Colonic mucosa (tissue), 4 donors: ENCODE data around the gene RYR3. TPM values are rescaled to one million over a fixed set of nuclear protein-coding genes. Genes with fewer than 3 reads are reported as not detected.
"Not testable (repeated sequence)": the region's sequence is repeated elsewhere in the genome, so short reads cannot be mapped to it uniquely, and the experiment has no call there.

Source experiments
- DNase-seq: peaks from one replicate; pipeline ENCODE4 v3.0.0-alpha.2; 2020
- H3K27ac ChIP-seq: fragments of 200-600 bp; one replicate; pipeline ENCODE4 v1.8.0; 2021
- H3K27me3 ChIP-seq: fragments of 200-600 bp; one replicate; pipeline ENCODE4 v1.8.0; 2021
- H3K36me3 ChIP-seq: fragments of 200-600 bp; one replicate; pipeline ENCODE4 v1.8.0; 2021
- H3K4me1 ChIP-seq: fragments of 200-600 bp; one replicate; pipeline ENCODE4 v1.8.0; 2021; ENCODE audit warnings: mild to moderate bottlenecking
- H3K4me3 ChIP-seq: fragments of 200-600 bp; one replicate; pipeline ENCODE4 v1.8.0; 2021
- H3K9ac ChIP-seq, 2 donors: one replicate each; pipeline ENCODE4 v1.7.0; 2013; ENCODE audit warnings: control low read depth in 2 of 2, low read depth in 2 of 2, low read length in 2 of 2
- H3K9me3 ChIP-seq: fragments of 200-600 bp; one replicate; pipeline ENCODE4 v1.8.0; 2021
- CTCF ChIP-seq: fragments of 200-600 bp; IDR thresholded peaks from one replicate; pipeline ENCODE4 v1.8.0; 2022; ENCODE audit warnings: antibody characterized with exemption, mild to moderate bottlenecking
- intact Hi-C: fragments of 100-400 bp; cut with DNase I; formaldehyde crosslinking; loops from one replicate; pipeline ENCODE4 v1.14.1; 2022
- total RNA-seq, 2 donors: library from RNA; stranded (reverse); fragmentation: NEBNext Ultra II Directional in 1 of 2; extraction: Animal tissue kit (Norgen Biotek cat#: 25700) in 1 of 2; gene quantifications; one replicate each; pipeline ENCODE4 v1.2.1, GENCODE V29; 2021
- donor health status: healthy.
- donor health status: DM: no; HTN: no; CAD: no.
- donor health status: DM: no; HTN: no; CAD: no.

RYR3 gene
- total RNA-seq, 2 donors from 2014 or later = 0.17 to 1.1 TPM

GRCh38 chr15:33561407-33561806 is 250.6 kb downstream of the RYR3 start:
- Histone ChIP-seq H3K9ac (no peak overlapping the region), H3K9me3 (no peaks in the 10 kb centered on the region), H3K4me1 (no peaks in the 10 kb centered on the region), H3K27ac (no peak overlapping the region), H3K36me3 (no peaks in the 10 kb centered on the region), H3K27me3 (no peaks in the 10 kb centered on the region), H3K4me3 (no peak overlapping the region)
- TF ChIP-seq CTCF = no peak
- DNase-seq = no peak
- intact Hi-C loops = no loop called here

GRCh38 chr15:33561967-33562366 is 251.2 kb downstream of the RYR3 start:
- Histone ChIP-seq H3K4me1 (no peaks in the 10 kb centered on the region), H3K27ac (no peak overlapping the region), H3K4me3 (no peak overlapping the region), H3K9me3 (no peaks in the 10 kb centered on the region), H3K36me3 (no peaks in the 10 kb centered on the region), H3K27me3 (no peaks in the 10 kb centered on the region), H3K9ac (no peak overlapping the region)
- intact Hi-C loops = no loop called here
- no peak for DNase-seq
- TF ChIP-seq CTCF = no peak

GRCh38 chr15:33565094-33565493 is 254.3 kb downstream of the RYR3 start:
- H3K9ac ChIP-seq = no peak overlapping the region
- H3K4me3 ChIP-seq = no peak overlapping the region
- H3K9me3 ChIP-seq = no peaks in the 10 kb centered on the region
- H3K36me3 ChIP-seq = no peaks in the 10 kb centered on the region
- intact Hi-C loops = no loop called here
- TF ChIP-seq CTCF = no peak
- H3K27me3 ChIP-seq = no peaks in the 10 kb centered on the region
- H3K27ac ChIP-seq = no peak overlapping the region
- DNase-seq = no peak
- H3K4me1 ChIP-seq = no peaks in the 10 kb centered on the region

GRCh38 chr15:33567652-33568051 is 256.9 kb downstream of the RYR3 start:
- no peak for DNase-seq
- Histone ChIP-seq H3K27ac (no peak overlapping the region), H3K9ac (no peak overlapping the region), H3K4me3 (no peak overlapping the region), H3K27me3 (no peaks in the 10 kb centered on the region), H3K36me3 (no peaks in the 10 kb centered on the region), H3K9me3 (no peaks in the 10 kb centered on the region), H3K4me1 (no peaks in the 10 kb centered on the region)
- TF ChIP-seq CTCF = no peak
- intact Hi-C loops = no loop called here

GRCh38 chr15:33569036-33569435 is 258.3 kb downstream of the RYR3 start:
- DNase-seq = no peak
- Histone ChIP-seq H3K4me1 (no peaks in the 10 kb centered on the region), H3K27ac (no peak overlapping the region), H3K4me3 (no peak overlapping the region), H3K27me3 (no peaks in the 10 kb centered on the region), H3K9ac (no peak overlapping the region), H3K36me3 (no peaks in the 10 kb centered on the region), H3K9me3 (no peaks in the 10 kb centered on the region)
- intact Hi-C loops = no loop called here
- TF ChIP-seq CTCF = no peak

- H3K9ac ChIP-seq, H3K27me3 ChIP-seq, H3K36me3 ChIP-seq, H3K4me1 ChIP-seq, H3K4me3 ChIP-seq, DNase-seq, intact Hi-C loops, H3K27ac ChIP-seq, H3K9me3 ChIP-seq: not testable (repeated sequence)
Measured at GRCh38 chr15:33577911-33578310, 267.1 kb downstream of the RYR3 start.
